ENCODE measurements around the gene TSPAN33.

GRCh38 chr7:129167817-129168216, 23.3 kb downstream of the TSPAN33 start:
- TF ChIP-seq CREB1 (IDR thresholded peaks at IDR 0.05; ENCODE audit: low read depth) (no peak), ZBTB7A (IDR thresholded peaks at IDR 0.05; ENCODE audit: low read depth) (no peak), MAX (IDR thresholded peaks at IDR 0.05) (no peak), EP300 (IDR thresholded peaks at IDR 0.05; ENCODE audit: borderline replicate concordance) (no peak), REST (IDR thresholded peaks at IDR 0.05; ENCODE audit: low read depth) (no peak), RAD21 (IDR thresholded peaks at IDR 0.05; ENCODE audit: low read depth) (no peak), YY1 (IDR thresholded peaks at IDR 0.05; ENCODE audit: low read depth) (no peak), TCF12 (IDR thresholded peaks at IDR 0.05; ENCODE audit: low read depth) (no peak), TEAD4 (IDR thresholded peaks at IDR 0.05) (no peak), EGR1 (IDR thresholded peaks at IDR 0.05) (no peak)

All from Ishikawa (cell line).